ENCODE measurements around the gene INKA2. TPM values are rescaled to one million over a fixed set of nuclear protein-coding genes. Genes with fewer than 3 reads are reported as not detected.
A peak's percentile ranks its signal among the peaks of the same experiment; 100 is the strongest.

Gene INKA2
- polyA plus RNA-seq, 10 donors: 23.4 to 54.9 (median 39.6) TPM

GRCh38 chr1:111706921-111707320 is 32.3 kb downstream of the INKA2 start:
- DNase-seq: no peak

- no peak for DNase-seq
These were observed 33.4 kb downstream of the INKA2 start for GRCh38 chr1:111705841-111706240.

- no peak for DNase-seq
These were observed 34.4 kb downstream of the INKA2 start for GRCh38 chr1:111704776-111705175.

GRCh38 chr1:111704240-111704639 is 35.0 kb downstream of the INKA2 start:
- DNase-seq: no peak

GRCh38 chr1:111702504-111703050 is 36.6 kb downstream of the INKA2 start:
- DNase-seq: no peak

GRCh38 chr1:111699268-111699667 is 39.9 kb downstream of the INKA2 start:
- no peak for DNase-seq

GRCh38 chr1:111696330-111696729 is 42.9 kb downstream of the INKA2 start:
- DNase-seq: no peak

- DNase-seq: no peak
These were observed 43.4 kb downstream of the INKA2 start for GRCh38 chr1:111695801-111696200.

- DNase-seq: no peak
These were observed 47.3 kb downstream of the INKA2 start for GRCh38 chr1:111691886-111692285.

- DNase-seq: peak; percentile 81 to 86 (median 85)
These were observed 48.9 kb downstream of the INKA2 start for GRCh38 chr1:111690306-111690617.

Other genes starting within 250 kb of the INKA2 start
- gene ADORA3, start 235.8 kb downstream of the INKA2 start, polyA plus RNA-seq (ENCODE audit: insufficient read length in 10 of 10): 1 to 10 TPM in 1 of 10 donors, under 1 TPM in 9; 0.36 to 1.0 (median 0.74) TPM
- gene TMIGD3, start 235.8 kb downstream of the INKA2 start, polyA plus RNA-seq (ENCODE audit: insufficient read length in 10 of 10): 1 to 10 TPM in 1 of 10 donors, under 1 TPM in 9; 0.32 to 1.1 (median 0.69) TPM
- gene RAP1A, start 119.6 kb downstream of the INKA2 start, polyA plus RNA-seq (ENCODE audit: insufficient read length in 10 of 10): 10 to 100 TPM; 54.6 to 65.0 (median 60.4) TPM
- 10 to 100 TPM; 10.5 to 16.8 (median 11.3) TPM for gene DDX20, start 16.5 kb upstream of the INKA2 start, polyA plus RNA-seq (ENCODE audit: insufficient read length in 10 of 10)